RPMI8226 (cell line): ENCODE results near the gene RHOXF1.
"Not testable (repeated sequence)": the region's sequence is repeated elsewhere in the genome, so short reads cannot be mapped to it uniquely, and the experiment has no call there.

Experiments used
- DNase-seq: peaks from one replicate; pipeline ENCODE4 v3.0.0-alpha.2; 2015

RHOXF1 gene

GRCh38 chrX:120077590-120077989, 38.1 kb downstream of the RHOXF1 start, which contains the start of gene RHOXF2B:
Gene RHOXF2B, minus strand, starts transcription at chrX:120077690. Its CDS starts 138 bp downstream, at chrX:120077552.
- DNase-seq, result not testable (repeated sequence)

GRCh38 chrX:120066169-120066568, 49.5 kb downstream of the RHOXF1 start:
- DNase-seq, result not testable (repeated sequence)
